ENCODE measurements around the gene WIF1. TPM values are rescaled to one million over a fixed set of nuclear protein-coding genes. Genes with fewer than 3 reads are reported as not detected.

Gene WIF1, protein sequence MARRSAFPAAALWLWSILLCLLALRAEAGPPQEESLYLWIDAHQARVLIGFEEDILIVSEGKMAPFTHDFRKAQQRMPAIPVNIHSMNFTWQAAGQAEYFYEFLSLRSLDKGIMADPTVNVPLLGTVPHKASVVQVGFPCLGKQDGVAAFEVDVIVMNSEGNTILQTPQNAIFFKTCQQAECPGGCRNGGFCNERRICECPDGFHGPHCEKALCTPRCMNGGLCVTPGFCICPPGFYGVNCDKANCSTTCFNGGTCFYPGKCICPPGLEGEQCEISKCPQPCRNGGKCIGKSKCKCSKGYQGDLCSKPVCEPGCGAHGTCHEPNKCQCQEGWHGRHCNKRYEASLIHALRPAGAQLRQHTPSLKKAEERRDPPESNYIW
- total RNA-seq, result 0.76 TPM

- DNase-seq (ENCODE audit: low spot score), result no peak
- no peak for ATAC-seq
- intact Hi-C loops (cut with DNase I), result no loop called here
Measured at GRCh38 chr12:65121049-65121955, at the start of gene WIF1. WIF1 (minus strand) TSS chr12:65121305; CDS start chr12:65121191, 114 bp downstream.

GRCh38 chr12:65170209-65170881 lies 49.2 kb upstream of the WIF1 start:
- intact Hi-C loops (cut with DNase I), result no loop called here
- peak; percentile 71 for DNase-seq (ENCODE audit: low spot score)
- peak; percentile 61 for ATAC-seq

- intact Hi-C loops (cut with DNase I), result no loop called here
- ATAC-seq (peak; percentile 98), DNase-seq (ENCODE audit: low spot score) (peak; percentile 95)
Measured at GRCh38 chr12:65169320-65170208, 48.5 kb upstream of the WIF1 start, which contains the start of gene LEMD3. LEMD3 (plus strand) TSS chr12:65169583; CDS start chr12:65169597, 14 bp downstream.

- intact Hi-C loops (cut with DNase I), result no loop called here
- no peak for DNase-seq (ENCODE audit: low spot score)
- ATAC-seq, result no peak
Measured at GRCh38 chr12:65168681-65169319, 47.7 kb upstream of the WIF1 start.

DNA sequence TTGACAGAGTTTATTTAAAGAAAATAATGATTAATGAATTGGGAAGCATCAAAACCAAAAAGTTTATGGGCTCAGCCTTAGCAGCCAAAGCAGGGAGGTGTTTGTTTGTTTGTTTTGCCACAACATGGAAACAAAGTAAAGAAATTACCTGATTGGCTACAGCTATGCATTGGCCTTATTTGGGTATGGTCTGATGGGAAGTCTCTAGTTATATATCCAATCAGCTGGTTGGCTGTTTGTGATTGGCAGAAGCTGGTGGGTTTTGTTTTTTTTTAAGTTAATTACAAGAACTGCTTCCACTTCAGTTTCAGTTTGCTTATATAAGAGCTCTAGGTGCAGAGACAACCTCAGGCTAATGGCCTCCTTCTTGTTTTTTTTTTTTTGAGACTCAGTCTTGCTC lies 43.7 kb upstream of the WIF1 start:
- DNase-seq (ENCODE audit: low spot score), result no peak
- intact Hi-C loops (cut with DNase I), result no loop called here

GRCh38 chr12:65164244-65164643 lies 43.1 kb upstream of the WIF1 start:
- ATAC-seq (no peak), DNase-seq (ENCODE audit: low spot score) (no peak)
- intact Hi-C loops (cut with DNase I), result no loop called here

More for the DNA sequence above, 43.7 kb upstream of the WIF1 start:
- ATAC-seq, result no peak

- ATAC-seq (no peak), DNase-seq (ENCODE audit: low spot score) (no peak)
- intact Hi-C loops (cut with DNase I), result no loop called here
Measured at GRCh38 chr12:65162609-65163008, 41.5 kb upstream of the WIF1 start.

GRCh38 chr12:65157091-65157490 lies 36.0 kb upstream of the WIF1 start:
- ATAC-seq (no peak), DNase-seq (ENCODE audit: low spot score) (no peak)
- intact Hi-C loops (cut with DNase I), result no loop called here

- ATAC-seq, result no peak
- intact Hi-C loops (cut with DNase I), result no loop called here
- no peak for DNase-seq (ENCODE audit: low spot score)
Measured at GRCh38 chr12:65156366-65156841, 35.3 kb upstream of the WIF1 start.

- no peak for DNase-seq (ENCODE audit: low spot score)
- no peak for ATAC-seq
- intact Hi-C loops (cut with DNase I), result no loop called here
Measured at GRCh38 chr12:65155784-65156183, 34.7 kb upstream of the WIF1 start.

GRCh38 chr12:65152596-65152995 lies 31.5 kb upstream of the WIF1 start:
- intact Hi-C loops (cut with DNase I), result no loop called here
- no peak for DNase-seq (ENCODE audit: low spot score)
- ATAC-seq, result no peak

GRCh38 chr12:65152012-65152411 lies 30.9 kb upstream of the WIF1 start:
- no peak for DNase-seq (ENCODE audit: low spot score)
- intact Hi-C loops (cut with DNase I), result no loop called here
- ATAC-seq, result no peak

- intact Hi-C loops (cut with DNase I), result no loop called here
- DNase-seq (ENCODE audit: low spot score) (no peak), ATAC-seq (no peak)
Measured at GRCh38 chr12:65147312-65147905, 26.3 kb upstream of the WIF1 start.

- DNase-seq (ENCODE audit: low spot score) (no peak), ATAC-seq (no peak)
- intact Hi-C loops (cut with DNase I), result no loop called here
Measured at GRCh38 chr12:65140738-65141137, 19.6 kb upstream of the WIF1 start.

DNA sequence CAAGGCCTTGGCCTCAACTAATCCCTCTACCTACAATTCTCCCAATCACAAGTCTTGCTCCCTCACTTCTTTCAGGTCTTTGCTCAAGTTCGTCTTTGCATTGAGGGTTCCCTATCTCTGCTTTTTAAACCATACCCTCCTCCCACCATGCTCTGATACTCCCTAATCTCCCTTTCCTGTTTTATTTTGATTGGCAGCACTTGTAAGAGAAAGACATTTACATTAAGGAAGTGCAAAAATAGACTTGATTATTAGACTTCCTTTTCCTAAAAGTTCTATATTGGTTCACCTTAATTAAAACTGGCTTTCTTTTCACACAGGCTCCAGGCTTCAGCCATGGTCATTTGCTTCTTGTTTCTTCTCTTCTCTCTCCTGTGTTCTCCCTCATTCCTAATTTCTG lies 18.3 kb upstream of the WIF1 start:
- DNase-seq (ENCODE audit: low spot score), result no peak
- no peak for ATAC-seq
- intact Hi-C loops (cut with DNase I), result no loop called here

DNA sequence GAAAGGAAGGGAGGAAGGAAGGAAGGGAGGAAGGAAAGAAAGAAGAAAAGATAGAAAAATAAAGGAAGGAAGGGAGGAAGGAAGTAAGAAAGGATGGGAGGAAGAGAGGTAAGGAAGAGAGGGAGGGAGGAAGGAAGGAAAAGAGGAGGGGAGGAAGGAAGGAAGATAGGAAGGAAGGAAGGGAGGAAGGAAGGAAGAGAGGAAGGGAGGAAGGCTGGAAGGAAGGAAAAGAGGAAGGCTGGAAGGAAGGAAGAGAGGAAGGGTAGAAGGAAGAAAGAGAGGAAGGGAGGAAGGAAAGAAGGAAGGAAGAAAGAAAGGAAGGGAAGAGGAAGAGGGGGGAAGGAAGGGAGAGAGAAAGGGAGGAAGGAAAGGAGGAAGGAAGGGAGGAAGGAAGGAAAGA lies 12.8 kb upstream of the WIF1 start:
- intact Hi-C loops (cut with DNase I), result no loop called here
- no peak for ATAC-seq
- no peak for DNase-seq (ENCODE audit: low spot score)

DNA sequence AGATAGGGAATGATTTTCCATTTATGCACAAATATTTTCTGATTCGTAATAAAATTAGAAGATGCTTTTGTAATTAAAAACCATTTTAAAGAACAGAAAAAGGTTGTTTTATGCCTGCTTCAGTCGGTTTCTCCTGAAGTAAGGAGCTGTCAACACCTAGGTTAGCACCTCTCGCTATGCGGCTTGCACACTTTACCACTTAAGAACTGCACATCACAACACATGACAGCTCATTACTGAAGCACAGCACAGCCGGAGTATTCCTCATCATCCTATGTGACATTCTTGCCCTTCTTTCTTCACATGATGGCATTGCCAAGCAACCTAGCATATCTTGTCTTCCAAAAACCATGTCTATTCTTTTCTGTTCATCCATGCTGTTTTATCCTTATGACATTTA lies 5.4 kb upstream of the WIF1 start:
- DNase-seq (ENCODE audit: low spot score), result no peak
- intact Hi-C loops (cut with DNase I), result no loop called here
- no peak for ATAC-seq

DNA sequence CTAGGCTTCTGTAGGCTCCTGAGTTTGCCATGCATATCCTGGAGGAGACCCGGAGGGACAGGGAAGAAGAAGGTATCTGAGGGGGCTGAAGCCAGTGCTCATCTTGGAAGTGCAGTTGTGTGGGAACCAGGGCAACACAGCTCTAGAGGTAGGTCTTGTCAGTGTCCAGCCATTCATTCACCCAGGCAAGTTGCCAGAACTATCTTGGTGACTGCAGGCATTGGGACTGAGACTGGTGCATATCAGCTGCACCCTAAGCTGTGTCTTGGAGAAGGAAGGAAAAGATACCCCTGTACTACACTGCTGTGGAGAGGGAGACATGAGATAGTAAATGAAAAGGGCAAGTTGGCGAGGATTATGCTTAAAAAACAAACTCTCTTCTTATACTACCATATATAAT lies 4.9 kb upstream of the WIF1 start:
- ATAC-seq (no peak), DNase-seq (ENCODE audit: low spot score) (no peak)
- intact Hi-C loops (cut with DNase I), result no loop called here

Data from sciatic nerve (tissue), 2 donors.